PC-9 (cell line): ENCODE results near the gene HHAT.

ENCODE experiments used
- EZH2 ChIP-seq: fragments of 200-600 bp; sonication (generic); IDR thresholded peaks from 2 replicates; pipeline ENCODE4 v1.8.0; 2017; ENCODE audit warnings: antibody characterized with exemption, low read depth
- TF ChIP-seq, protein P1 (sequence below): fragments of 200-600 bp; sonication (generic); conservative IDR thresholded peaks from 2 replicates; pipeline ENCODE4 v1.6.1; 2017; ENCODE audit warnings: mixed run types, antibody characterized with exemption, mild to moderate bottlenecking, moderate library complexity

DNA sequence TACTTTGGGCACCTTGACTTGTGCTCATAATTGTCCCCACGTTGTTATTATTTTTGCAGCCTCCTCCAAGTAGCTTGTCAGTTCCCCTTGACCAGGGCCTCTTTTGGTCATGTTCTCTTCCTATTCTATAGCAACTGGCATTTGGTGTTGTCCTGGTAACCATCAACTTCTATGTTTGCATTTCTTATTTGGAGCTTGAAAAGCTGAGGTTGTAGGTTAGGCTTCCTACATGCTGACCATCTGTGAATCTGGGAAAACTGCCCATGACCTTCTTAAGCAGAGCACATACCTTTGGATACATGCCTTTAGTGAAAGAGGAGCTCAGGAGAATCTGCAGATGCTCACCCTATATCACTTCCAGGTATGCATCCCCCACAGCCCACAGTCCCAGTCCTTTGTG lies 160.8 kb downstream of the HHAT start:
- TF ChIP-seq, protein P1, sequence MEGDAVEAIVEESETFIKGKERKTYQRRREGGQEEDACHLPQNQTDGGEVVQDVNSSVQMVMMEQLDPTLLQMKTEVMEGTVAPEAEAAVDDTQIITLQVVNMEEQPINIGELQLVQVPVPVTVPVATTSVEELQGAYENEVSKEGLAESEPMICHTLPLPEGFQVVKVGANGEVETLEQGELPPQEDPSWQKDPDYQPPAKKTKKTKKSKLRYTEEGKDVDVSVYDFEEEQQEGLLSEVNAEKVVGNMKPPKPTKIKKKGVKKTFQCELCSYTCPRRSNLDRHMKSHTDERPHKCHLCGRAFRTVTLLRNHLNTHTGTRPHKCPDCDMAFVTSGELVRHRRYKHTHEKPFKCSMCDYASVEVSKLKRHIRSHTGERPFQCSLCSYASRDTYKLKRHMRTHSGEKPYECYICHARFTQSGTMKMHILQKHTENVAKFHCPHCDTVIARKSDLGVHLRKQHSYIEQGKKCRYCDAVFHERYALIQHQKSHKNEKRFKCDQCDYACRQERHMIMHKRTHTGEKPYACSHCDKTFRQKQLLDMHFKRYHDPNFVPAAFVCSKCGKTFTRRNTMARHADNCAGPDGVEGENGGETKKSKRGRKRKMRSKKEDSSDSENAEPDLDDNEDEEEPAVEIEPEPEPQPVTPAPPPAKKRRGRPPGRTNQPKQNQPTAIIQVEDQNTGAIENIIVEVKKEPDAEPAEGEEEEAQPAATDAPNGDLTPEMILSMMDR, result no peak
- no peak for TF ChIP-seq EZH2
